ENCODE results near the gene LZIC. TPM values are rescaled to one million over a fixed set of nuclear protein-coding genes. Genes with fewer than 3 reads are reported as not detected.

The LZIC gene
- total and polyA plus RNA-seq, 2 donors (not counting 1 experiment from before 2014, with no cell fraction given) = 26.9 to 33.5 TPM

- H3K27me3 ChIP-seq (ENCODE audit: control insufficient read depth, insufficient read depth, low read length) = no peaks in the 10 kb centered on the region
- no peaks in the 10 kb centered on the region for H3K9me3 ChIP-seq (ENCODE audit: control insufficient read depth, insufficient read depth, low read depth, low read length)
- no peak overlapping the region for H3K4me2 ChIP-seq (ENCODE audit: extremely low read depth, insufficient read depth, low read length)
- H4K20me1 ChIP-seq (ENCODE audit: control insufficient read depth, extremely low read depth, insufficient read depth, low read length) = no peaks in the 10 kb centered on the region
- H3K27ac ChIP-seq (ENCODE audit: insufficient read depth, low read length) = no peak overlapping the region
- H3K4me3 ChIP-seq (replicated peaks in 1 of 4; ENCODE audit: control extremely low read depth in 1 of 4, insufficient read depth in 1 of 4, low read depth in 3 of 4, low read length in 4 of 4) = no peak overlapping the region
- no peaks in the 10 kb centered on the region for H3K79me2 ChIP-seq (ENCODE audit: control insufficient read depth, insufficient read depth, low read length)
- H3K4me1 ChIP-seq (ENCODE audit: control insufficient read depth, extremely low read depth, insufficient read depth, low read length) = peaks cover 10% of the 10 kb centered on the region
- DNase-seq (ENCODE audit: low read depth in 2 of 2) = no peak
- no peaks in the 10 kb centered on the region for H3K36me3 ChIP-seq (ENCODE audit: control insufficient read depth, insufficient read depth, low read length)
- TF ChIP-seq CTCF (conservative IDR thresholded peaks at IDR 0.05 in 1 of 2, IDR thresholded peaks at IDR 0.05 in 1 of 2; ENCODE audit: low read depth in 1 of 2, low read length in 2 of 2) = no peak
- H3K9ac ChIP-seq (ENCODE audit: insufficient read depth, low read length) = no peak overlapping the region
- no peak overlapping the region for H2AFZ ChIP-seq (ENCODE audit: low read length)
These were observed 60.3 kb downstream of the LZIC start for GRCh38 chr1:9882945-9883303.

GRCh38 chr1:9882296-9882944 is 60.8 kb downstream of the LZIC start:
- no peak for DNase-seq (ENCODE audit: low read depth in 2 of 2)
- Histone ChIP-seq H3K36me3 (ENCODE audit: control insufficient read depth, insufficient read depth, low read length) (no peaks in the 10 kb centered on the region), H3K4me3 (replicated peaks in 1 of 4; ENCODE audit: control extremely low read depth in 1 of 4, insufficient read depth in 1 of 4, low read depth in 3 of 4, low read length in 4 of 4) (no peak overlapping the region), H4K20me1 (ENCODE audit: control insufficient read depth, extremely low read depth, insufficient read depth, low read length) (no peaks in the 10 kb centered on the region), H3K79me2 (ENCODE audit: control insufficient read depth, insufficient read depth, low read length) (no peaks in the 10 kb centered on the region), H3K9ac (ENCODE audit: insufficient read depth, low read length) (no peak overlapping the region), H2AFZ (ENCODE audit: low read length) (no peak overlapping the region), H3K4me1 (ENCODE audit: control insufficient read depth, extremely low read depth, insufficient read depth, low read length) (peaks cover 10% of the 10 kb centered on the region), H3K4me2 (ENCODE audit: extremely low read depth, insufficient read depth, low read length) (peak overlapping the region; percentile 35), H3K9me3 (ENCODE audit: control insufficient read depth, insufficient read depth, low read depth, low read length) (no peaks in the 10 kb centered on the region), H3K27me3 (ENCODE audit: control insufficient read depth, insufficient read depth, low read length) (no peaks in the 10 kb centered on the region), H3K27ac (ENCODE audit: insufficient read depth, low read length) (no peak overlapping the region)
- TF ChIP-seq CTCF (conservative IDR thresholded peaks at IDR 0.05 in 1 of 2, IDR thresholded peaks at IDR 0.05 in 1 of 2; ENCODE audit: low read depth in 1 of 2, low read length in 2 of 2) (no peak), EZH2 (IDR thresholded peaks at IDR 0.05; ENCODE audit: low read length, missing control alignments) (no peak)

GRCh38 chr1:9881838-9882249 is 61.3 kb downstream of the LZIC start:
- Histone ChIP-seq H3K4me2 (ENCODE audit: extremely low read depth, insufficient read depth, low read length) (peak overlapping the region; percentile 44), H3K27ac (ENCODE audit: insufficient read depth, low read length) (no peak overlapping the region)

More at GRCh38 chr1:9881838-9882249, 61.3 kb downstream of the LZIC start:
- H2AFZ ChIP-seq (ENCODE audit: low read length) = no peak overlapping the region
- peak; percentile 15 to 73 for DNase-seq (ENCODE audit: low read depth in 2 of 2)
- no peaks in the 10 kb centered on the region for H3K9me3 ChIP-seq (ENCODE audit: control insufficient read depth, insufficient read depth, low read depth, low read length)
- H3K4me3 ChIP-seq (replicated peaks in 1 of 4; ENCODE audit: control extremely low read depth in 1 of 4, insufficient read depth in 1 of 4, low read depth in 3 of 4, low read length in 4 of 4) = no peak overlapping the region
- peaks cover 10% of the 10 kb centered on the region for H3K4me1 ChIP-seq (ENCODE audit: control insufficient read depth, extremely low read depth, insufficient read depth, low read length)
- no peak overlapping the region for H3K9ac ChIP-seq (ENCODE audit: insufficient read depth, low read length)
- H3K36me3 ChIP-seq (ENCODE audit: control insufficient read depth, insufficient read depth, low read length) = no peaks in the 10 kb centered on the region
- no peaks in the 10 kb centered on the region for H3K27me3 ChIP-seq (ENCODE audit: control insufficient read depth, insufficient read depth, low read length)
- no peaks in the 10 kb centered on the region for H3K79me2 ChIP-seq (ENCODE audit: control insufficient read depth, insufficient read depth, low read length)
- TF ChIP-seq CTCF (conservative IDR thresholded peaks at IDR 0.05 in 1 of 2, IDR thresholded peaks at IDR 0.05 in 1 of 2; ENCODE audit: low read depth in 1 of 2, low read length in 2 of 2) = no peak
- no peak for TF ChIP-seq EZH2 (IDR thresholded peaks at IDR 0.05; ENCODE audit: low read length, missing control alignments)
- H4K20me1 ChIP-seq (ENCODE audit: control insufficient read depth, extremely low read depth, insufficient read depth, low read length) = no peaks in the 10 kb centered on the region

Other genes starting within 250 kb of the LZIC start
- gene CLSTN1, start 119.4 kb downstream of the LZIC start, total RNA-seq = 78.6 and 115 TPM in 2 replicates
- 57.4 and 65.3 TPM in 2 replicates for gene CLSTN1, start 119.4 kb downstream of the LZIC start, polyA plus RNA-seq
- 16.4 and 16.5 TPM in 2 replicates for gene CTNNBIP1, start 33.1 kb downstream of the LZIC start, total RNA-seq
- 19.0 and 27.6 TPM in 2 replicates for gene CTNNBIP1, start 33.1 kb downstream of the LZIC start, polyA plus RNA-seq
- gene NMNAT1, start 84 bp upstream of the LZIC start, total RNA-seq = 14.4 and 17.2 TPM in 2 replicates
- gene NMNAT1, start 84 bp upstream of the LZIC start, polyA plus RNA-seq = 9.6 and 11.5 TPM in 2 replicates
- not detected in 2 replicates for gene RBP7, start 53.8 kb upstream of the LZIC start, total RNA-seq
- 0.36 TPM in 1 of 2 replicates, not detected in the other for gene RBP7, start 53.8 kb upstream of the LZIC start, polyA plus RNA-seq
- gene UBE4B, start 89.6 kb upstream of the LZIC start, total RNA-seq = 28.2 and 30.7 TPM in 2 replicates
- 21.9 and 28.9 TPM in 2 replicates for gene UBE4B, start 89.6 kb upstream of the LZIC start, polyA plus RNA-seq